Astrocyte of the spinal cord (primary cell): ENCODE data around the gene CERT1.
"Not testable (repeated sequence)": the region's sequence is repeated elsewhere in the genome, so short reads cannot be mapped to it uniquely, and the experiment has no call there.

Source experiments
- DNase-seq: peaks from one replicate; pipeline ENCODE4 v3.0.0; 2011; ENCODE audit warnings: low read depth, low spot score
- H3K4me3 ChIP-seq: 2 replicates; pipeline ENCODE4 v1.5.1; 2011; ENCODE audit warnings: low read depth, mild to moderate bottlenecking, low read length, moderate library complexity
- CTCF ChIP-seq: IDR thresholded peaks from 2 replicates; pipeline ENCODE4 v1.5.1; 2012; ENCODE audit warnings: low read depth, mild to moderate bottlenecking, low read length, inconsistent platforms
- in situ Hi-C: cut with HindIII; loops from 2 replicates; pipeline ENCODE4 v1.10.0; 2017; ENCODE audit warnings: low sequenced_read_pairs

Gene CERT1

GRCh38 chr5:75509956-75510355, 1.5 kb downstream of the CERT1 start:
- in situ Hi-C loops, result no loop called here
- peak; percentile 35 for DNase-seq
- peak overlapping the region; percentile 85 for H3K4me3 ChIP-seq
- TF ChIP-seq CTCF, result no peak

DNA sequence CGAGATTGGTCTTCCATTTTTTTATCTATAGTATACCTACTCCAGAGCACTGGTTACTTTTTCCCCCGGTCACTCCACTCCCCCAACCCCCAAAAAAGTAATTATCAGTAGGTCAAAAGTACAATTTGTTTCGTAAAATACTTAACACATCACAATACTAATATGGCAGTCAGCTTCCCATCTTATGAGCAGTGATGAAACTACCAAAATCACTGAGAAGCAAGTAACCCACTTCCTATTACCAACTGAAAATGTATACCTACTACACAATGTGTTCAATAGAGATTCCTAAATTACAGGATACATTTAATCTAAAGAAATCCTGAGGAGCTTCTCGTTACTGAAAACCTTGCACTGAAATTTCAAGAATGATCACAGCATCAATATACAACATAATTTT, 1.9 kb downstream of the CERT1 start:
- TF ChIP-seq CTCF, result no peak
- DNase-seq, result no peak
- in situ Hi-C loops, result no loop called here
- peak overlapping the region; percentile 85 for H3K4me3 ChIP-seq

DNA sequence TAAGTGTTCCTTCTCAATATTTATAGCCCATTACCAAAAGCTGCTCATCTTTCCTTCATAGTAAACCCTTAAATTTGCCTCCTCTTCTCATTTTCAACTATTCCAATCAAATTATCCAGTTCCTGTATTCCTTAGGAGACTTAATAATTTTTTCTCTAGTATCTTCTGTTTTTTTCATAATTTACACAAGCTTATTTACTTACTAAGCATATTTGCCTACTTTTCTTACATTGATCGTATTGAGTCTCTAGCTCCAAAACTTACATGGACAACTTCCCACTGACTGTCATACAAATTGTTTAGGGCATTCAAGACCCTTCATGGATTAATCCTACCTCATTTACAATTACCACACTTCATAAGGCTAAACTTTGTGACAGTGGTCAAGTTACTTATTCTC, 3.6 kb downstream of the CERT1 start:
- no peak for DNase-seq
- H3K4me3 ChIP-seq, result no peak overlapping the region
- TF ChIP-seq CTCF, result no peak
- in situ Hi-C loops, result no loop called here

GRCh38 chr5:75505112-75505511, 6.3 kb downstream of the CERT1 start:
- in situ Hi-C loops, DNase-seq, H3K4me3 ChIP-seq: not testable (repeated sequence)

- DNase-seq, in situ Hi-C loops, H3K4me3 ChIP-seq: not testable (repeated sequence)
Measured at GRCh38 chr5:75498875-75499274, 12.6 kb downstream of the CERT1 start.

- H3K4me3 ChIP-seq, result no peak overlapping the region
- DNase-seq, result no peak
- TF ChIP-seq CTCF, result no peak
- in situ Hi-C loops, result no loop called here
Measured at GRCh38 chr5:75498208-75498777, 13.1 kb downstream of the CERT1 start.

GRCh38 chr5:75496026-75496425, 15.4 kb downstream of the CERT1 start:
- no peak overlapping the region for H3K4me3 ChIP-seq
- in situ Hi-C loops, result no loop called here
- TF ChIP-seq CTCF, result no peak
- DNase-seq, result no peak

- no peak for DNase-seq
- H3K4me3 ChIP-seq, result no peak overlapping the region
- no peak for TF ChIP-seq CTCF
- in situ Hi-C loops, result no loop called here
Measured at GRCh38 chr5:75491621-75492020, 19.8 kb downstream of the CERT1 start.

GRCh38 chr5:75489847-75490246, 21.6 kb downstream of the CERT1 start:
- DNase-seq, in situ Hi-C loops, H3K4me3 ChIP-seq: not testable (repeated sequence)
